Right lung (tissue), 5 donors: Measurements from ENCODE around the gene PFAS. TPM values are rescaled to one million over a fixed set of nuclear protein-coding genes. Genes with fewer than 3 reads are reported as not detected.
"Not testable (repeated sequence)": the region's sequence is repeated elsewhere in the genome, so short reads cannot be mapped to it uniquely, and the experiment has no call there.

Experiments used
- DNase-seq, 2 donors: peaks; one replicate each; pipeline ENCODE4 v3.0.0-alpha.2; 2013
- polyA plus RNA-seq, 5 donors: library from polyadenylated mRNA; unstranded; fragments of 120-200 nt; gene quantifications; one replicate each; pipeline versions ENCODE4 v1.2.1 to v1.2.3, GENCODE V29; 2013; ENCODE audit warnings: inconsistent platforms in 1 of 5, low replicate concordance in 1 of 5; ENCODE audit not compliant: insufficient read length in 5 of 5, insufficient read depth in 1 of 5

PFAS gene
- polyA plus RNA-seq, 5 donors, result 27.5 to 44.1 (median 37.1) TPM

GRCh38 chr17:8225813-8226535, 23.1 kb upstream of the PFAS start:
- DNase-seq, result peak in 1 of 2 donors; percentile 50

DNA sequence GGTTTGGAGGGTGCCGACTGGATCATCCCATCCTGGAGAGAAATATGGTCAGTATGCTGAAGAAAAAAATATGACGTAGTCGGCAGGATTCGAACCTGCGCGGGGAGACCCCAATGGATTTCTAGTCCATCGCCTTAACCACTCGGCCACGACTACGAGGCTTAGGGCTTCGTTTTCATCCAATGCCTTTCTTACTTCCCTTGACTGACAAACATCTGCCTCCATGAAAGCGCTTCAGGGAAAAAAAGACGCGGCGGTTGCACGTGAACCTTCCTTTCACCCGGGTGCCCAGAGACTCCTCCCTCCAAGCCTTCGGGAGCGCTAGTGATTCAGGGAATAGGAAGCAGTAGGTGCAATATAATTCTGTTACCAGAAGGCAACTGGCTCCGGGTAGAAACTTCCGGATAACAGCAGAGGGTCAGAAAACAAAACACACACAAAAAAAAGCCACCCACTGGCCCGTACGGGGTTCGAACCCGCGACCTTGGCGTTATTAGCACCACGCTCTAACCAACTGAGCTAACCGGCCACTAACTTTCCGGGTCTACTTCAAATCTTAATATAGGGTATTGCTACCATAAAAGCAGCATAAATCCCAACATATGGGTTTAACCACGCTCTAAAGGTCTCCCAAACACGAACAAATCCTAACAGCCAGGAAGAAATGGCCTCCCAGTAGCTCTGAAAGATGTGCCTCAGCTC, 22.4 kb upstream of the PFAS start:
- peak; percentile 85 to 92 for DNase-seq

GRCh38 chr17:8227238-8227581, 21.9 kb upstream of the PFAS start:
- DNase-seq, result no peak

- DNase-seq, result no peak
Observed at GRCh38 chr17:8231701-8232100, 17.4 kb upstream of the PFAS start.

GRCh38 chr17:8234361-8235270, 14.5 kb upstream of the PFAS start:
- DNase-seq, result no peak

- no peak for DNase-seq
Observed at GRCh38 chr17:8235676-8236075, 13.4 kb upstream of the PFAS start.

DNA sequence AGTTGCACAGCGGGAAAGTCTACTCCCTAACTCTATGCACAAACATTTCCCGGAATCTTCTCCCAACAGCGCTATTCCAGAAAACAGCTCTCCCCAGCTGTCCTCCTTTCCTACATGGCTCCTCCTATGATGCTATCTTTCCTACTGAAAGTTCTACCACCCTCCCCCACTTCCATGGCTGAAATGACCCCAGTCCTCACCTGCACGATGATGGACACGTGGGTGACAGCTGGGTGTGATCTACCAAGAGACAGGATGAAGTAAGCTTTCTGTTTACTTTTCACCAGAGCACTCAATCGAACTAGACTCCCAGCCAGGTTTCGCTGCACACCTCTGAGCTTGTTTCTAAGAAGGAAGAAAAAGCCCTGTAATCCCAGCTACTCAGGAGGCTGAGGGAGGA, 11.9 kb upstream of the PFAS start:
- DNase-seq, result no peak

GRCh38 chr17:8237886-8238285, 11.2 kb upstream of the PFAS start:
- DNase-seq, result no peak

- no peak for DNase-seq
Observed at GRCh38 chr17:8243827-8244226, 5.3 kb upstream of the PFAS start.

- DNase-seq, result no peak
Observed at GRCh38 chr17:8244768-8245167, 4.3 kb upstream of the PFAS start.

- no peak for DNase-seq
Observed at GRCh38 chr17:8249621-8250500, 772 bp downstream of the PFAS start.

DNA sequence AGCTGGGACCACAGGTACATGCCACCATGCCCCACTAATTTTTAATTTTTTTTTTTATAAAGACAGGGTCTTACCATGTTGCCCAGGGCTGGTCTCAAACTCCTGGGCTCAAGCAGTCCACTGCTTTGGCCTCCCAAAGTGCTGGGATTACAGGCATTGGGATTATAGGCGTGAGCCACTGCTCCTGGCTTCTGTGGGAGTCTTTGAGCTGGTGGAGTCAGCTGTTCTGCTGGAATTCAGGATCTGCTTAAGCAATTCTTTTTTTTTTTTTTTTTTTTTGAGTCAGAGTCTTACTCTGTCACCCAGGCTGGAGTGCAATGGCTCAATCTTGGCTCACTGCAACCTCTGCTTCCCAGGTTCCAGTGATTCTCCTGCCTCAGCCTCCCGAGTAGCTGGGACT, 2.3 kb downstream of the PFAS start:
- not testable (repeated sequence) for DNase-seq

DNA sequence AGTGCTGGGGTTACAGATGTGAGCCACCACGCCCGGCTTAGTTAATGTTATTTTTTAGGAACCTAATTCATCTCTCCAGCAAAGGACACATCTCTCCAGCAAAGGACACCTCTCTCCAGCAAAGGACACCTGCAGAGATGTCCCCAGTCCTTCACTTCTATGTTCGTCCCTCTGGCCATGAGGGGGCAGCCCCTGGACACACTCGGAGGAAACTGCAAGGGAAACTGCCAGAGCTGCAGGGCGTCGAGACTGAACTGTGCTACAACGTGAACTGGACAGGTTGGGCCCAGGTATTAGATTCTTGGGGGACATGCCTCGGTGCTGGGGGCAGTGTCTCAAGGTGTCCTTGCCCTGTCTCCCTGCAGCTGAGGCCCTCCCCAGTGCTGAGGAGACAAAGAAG, 4.7 kb downstream of the PFAS start:
- no peak for DNase-seq

- DNase-seq, result no peak
Observed at GRCh38 chr17:8254881-8255280, 5.8 kb downstream of the PFAS start.

- no peak for DNase-seq
Observed at GRCh38 chr17:8255499-8255898, 6.4 kb downstream of the PFAS start.

DNA sequence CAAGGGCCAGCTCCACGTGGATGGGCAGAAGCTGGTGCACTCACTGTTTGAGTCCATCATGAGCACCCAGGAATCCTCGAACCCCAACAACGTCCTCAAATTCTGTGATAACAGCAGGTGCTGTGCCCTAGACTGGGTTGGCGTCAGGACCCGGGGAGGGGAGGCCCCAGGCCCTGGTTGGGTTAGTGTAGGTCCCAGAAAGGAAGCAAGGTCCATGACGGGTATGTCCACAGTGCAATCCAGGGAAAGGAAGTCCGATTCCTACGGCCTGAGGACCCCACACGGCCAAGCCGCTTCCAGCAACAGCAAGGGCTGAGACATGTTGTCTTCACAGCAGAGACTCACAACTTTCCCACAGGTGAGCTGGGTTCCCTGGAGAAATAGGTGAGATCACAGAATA, 7.2 kb downstream of the PFAS start:
- no peak for DNase-seq

GRCh38 chr17:8256691-8257090, 7.6 kb downstream of the PFAS start:
- DNase-seq, result no peak

- DNase-seq, result no peak
Observed at GRCh38 chr17:8257801-8258200, 8.7 kb downstream of the PFAS start.

DNA sequence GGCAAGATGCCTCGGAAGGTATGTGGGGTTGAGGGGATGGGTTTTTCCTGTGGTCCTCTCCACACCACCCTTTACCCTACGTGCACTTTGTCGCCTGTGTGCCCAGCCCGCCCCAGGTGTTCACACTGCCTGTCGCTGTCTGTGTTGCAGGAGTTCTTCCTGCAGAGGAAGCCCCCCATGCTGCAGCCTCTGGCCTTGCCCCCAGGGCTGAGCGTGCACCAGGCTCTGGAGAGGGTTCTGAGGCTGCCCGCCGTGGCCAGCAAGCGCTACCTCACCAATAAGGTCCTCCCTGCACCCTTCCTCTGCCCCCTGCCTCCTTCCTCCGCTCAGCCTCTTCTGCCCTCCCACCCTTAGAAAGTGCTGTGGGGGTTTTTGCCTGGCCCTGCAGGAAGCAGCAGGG, 15.2 kb downstream of the PFAS start:
- DNase-seq, result no peak

DNA sequence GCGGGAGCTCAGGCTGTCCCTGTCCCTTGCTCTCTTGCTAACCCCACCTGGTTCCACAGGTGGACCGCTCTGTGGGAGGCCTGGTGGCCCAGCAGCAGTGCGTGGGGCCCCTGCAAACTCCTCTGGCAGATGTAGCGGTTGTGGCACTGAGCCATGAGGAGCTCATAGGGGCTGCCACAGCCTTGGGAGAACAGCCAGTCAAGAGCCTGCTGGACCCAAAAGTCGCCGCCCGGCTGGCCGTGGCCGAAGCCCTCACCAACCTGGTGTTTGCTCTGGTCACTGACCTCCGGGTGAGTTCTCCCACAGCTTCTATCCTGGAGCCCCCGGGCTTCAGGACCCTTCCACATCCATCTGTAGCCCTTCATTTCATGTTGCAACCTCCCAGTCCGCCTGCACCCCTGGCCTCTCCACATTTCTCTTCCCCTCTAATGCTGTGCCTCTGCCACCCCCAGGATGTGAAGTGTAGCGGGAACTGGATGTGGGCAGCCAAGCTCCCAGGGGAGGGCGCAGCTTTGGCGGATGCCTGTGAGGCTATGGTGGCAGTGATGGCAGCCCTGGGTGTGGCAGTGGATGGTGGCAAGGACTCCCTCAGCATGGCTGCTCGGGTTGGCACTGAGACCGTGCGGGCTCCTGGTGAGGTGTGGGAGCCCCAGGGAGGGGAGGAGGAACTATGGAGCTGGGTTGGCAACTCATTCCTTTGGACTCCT, 15.9 kb downstream of the PFAS start:
- no peak for DNase-seq
